Measurements from ENCODE around the gene MAPRE3. TPM values are rescaled to one million over a fixed set of nuclear protein-coding genes. Genes with fewer than 3 reads are reported as not detected.

MAPRE3 gene
- total RNA-seq, 1 experiment from 2014 or later = 4.9 TPM

DNA sequence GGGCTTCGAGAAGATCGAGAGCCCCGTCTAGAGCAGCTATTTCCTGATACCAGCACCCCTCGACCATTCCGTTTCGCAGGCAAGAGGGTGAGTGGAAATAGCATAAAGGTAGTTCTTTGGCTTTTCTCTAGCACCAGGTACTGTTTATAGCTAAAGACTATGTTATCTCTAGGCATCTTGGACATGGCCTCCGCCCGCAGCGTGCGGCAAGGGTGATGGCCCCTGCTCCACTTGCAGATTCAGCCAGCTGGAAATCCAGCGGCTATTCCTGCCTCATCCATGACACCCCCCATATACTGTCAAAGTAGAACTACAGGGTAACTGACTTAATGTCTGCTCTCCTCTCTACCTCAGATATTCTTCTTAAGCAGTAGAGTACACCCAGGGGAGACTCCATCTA, 84.3 kb downstream of the MAPRE3 start:
- intact Hi-C loops (cut with micrococcal nuclease; ENCODE audit: unreplicated experiment) = no loop called here
- Mint-ChIP-seq H3K27me3 (ENCODE audit: insufficient read depth, unreplicated experiment) (peaks cover 10% of the 10 kb centered on the region), H3K36me3 (ENCODE audit: insufficient read depth, unreplicated experiment) (peaks cover 49% of the 10 kb centered on the region), H3K27ac (ENCODE audit: unreplicated experiment) (no peak overlapping the region), H3K4me3 (ENCODE audit: unreplicated experiment) (no peak overlapping the region), H3K4me1 (ENCODE audit: low read depth, unreplicated experiment) (peaks cover 31% of the 10 kb centered on the region), H3K9me3 (ENCODE audit: unreplicated experiment) (peaks cover 9% of the 10 kb centered on the region)
- BruUV-seq (replicated peaks) = no TSS peak
- DNase-seq = no peak
- 0 out of 2 replicates have a peak, but pooled peaks cover 6% of the 10 kb centered on the region for H3K4me1 ChIP-seq
- H3K27me3 ChIP-seq (replicated peaks; ENCODE audit: control insufficient read depth, insufficient read depth, low read length) = no peaks in the 10 kb centered on the region
- ChIA-PET POLR2A (no interaction called here), CTCF (no interaction called here)
- TF ChIP-seq, protein P1, sequence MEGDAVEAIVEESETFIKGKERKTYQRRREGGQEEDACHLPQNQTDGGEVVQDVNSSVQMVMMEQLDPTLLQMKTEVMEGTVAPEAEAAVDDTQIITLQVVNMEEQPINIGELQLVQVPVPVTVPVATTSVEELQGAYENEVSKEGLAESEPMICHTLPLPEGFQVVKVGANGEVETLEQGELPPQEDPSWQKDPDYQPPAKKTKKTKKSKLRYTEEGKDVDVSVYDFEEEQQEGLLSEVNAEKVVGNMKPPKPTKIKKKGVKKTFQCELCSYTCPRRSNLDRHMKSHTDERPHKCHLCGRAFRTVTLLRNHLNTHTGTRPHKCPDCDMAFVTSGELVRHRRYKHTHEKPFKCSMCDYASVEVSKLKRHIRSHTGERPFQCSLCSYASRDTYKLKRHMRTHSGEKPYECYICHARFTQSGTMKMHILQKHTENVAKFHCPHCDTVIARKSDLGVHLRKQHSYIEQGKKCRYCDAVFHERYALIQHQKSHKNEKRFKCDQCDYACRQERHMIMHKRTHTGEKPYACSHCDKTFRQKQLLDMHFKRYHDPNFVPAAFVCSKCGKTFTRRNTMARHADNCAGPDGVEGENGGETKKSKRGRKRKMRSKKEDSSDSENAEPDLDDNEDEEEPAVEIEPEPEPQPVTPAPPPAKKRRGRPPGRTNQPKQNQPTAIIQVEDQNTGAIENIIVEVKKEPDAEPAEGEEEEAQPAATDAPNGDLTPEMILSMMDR (IDR thresholded peaks at IDR 0.05; ENCODE audit: insufficient read depth in 1 of 2, low read depth in 1 of 2, low read length in 1 of 2, severe bottlenecking in 1 of 2, unreplicated experiment in 1 of 2) = no peak
- H3K36me3 ChIP-seq (ENCODE audit: control insufficient read depth, insufficient read depth, low read length) = no peaks in the 10 kb centered on the region
- no peak overlapping the region for H3K4me3 ChIP-seq (ENCODE audit: low read depth, low read length)
- H3K9me3 ChIP-seq = no peaks in the 10 kb centered on the region

DNA sequence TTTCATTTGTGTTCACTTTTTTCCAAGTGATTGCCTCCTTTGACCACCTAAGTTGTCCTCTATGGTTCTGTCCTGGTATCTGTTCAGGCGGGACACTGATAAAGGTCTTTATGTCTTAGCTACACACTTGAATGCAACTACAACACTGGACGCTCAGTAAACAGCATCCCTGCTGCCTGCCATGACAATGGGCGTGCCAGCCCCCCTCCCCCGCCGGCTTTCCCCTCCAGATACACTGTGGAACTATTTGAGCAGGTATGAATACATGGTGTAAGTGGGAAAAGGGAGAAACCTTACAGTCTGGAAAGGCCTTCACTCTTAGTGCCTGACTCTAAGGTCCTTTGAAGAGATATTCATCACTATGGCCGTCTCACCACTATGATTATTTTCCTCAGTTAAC, 86.7 kb downstream of the MAPRE3 start:
- H3K36me3 Mint-ChIP-seq (ENCODE audit: insufficient read depth, unreplicated experiment) = peaks cover 38% of the 10 kb centered on the region
- H3K4me1 Mint-ChIP-seq (ENCODE audit: low read depth, unreplicated experiment) = peaks cover 15% of the 10 kb centered on the region
- Histone ChIP-seq H3K36me3 (ENCODE audit: control insufficient read depth, insufficient read depth, low read length) (no peaks in the 10 kb centered on the region), H3K27me3 (replicated peaks; ENCODE audit: control insufficient read depth, insufficient read depth, low read length) (no peaks in the 10 kb centered on the region), H3K4me3 (ENCODE audit: low read depth, low read length) (no peak overlapping the region), H3K9me3 (no peaks in the 10 kb centered on the region), H3K4me1 (0 out of 2 replicates have a peak, but pooled peaks cover 4% of the 10 kb centered on the region)
- ChIA-PET CTCF (no interaction called here), POLR2A (no interaction called here)
- no peaks in the 10 kb centered on the region for H3K27me3 Mint-ChIP-seq (ENCODE audit: insufficient read depth, unreplicated experiment)
- TF ChIP-seq, protein P1 (IDR thresholded peaks at IDR 0.05; ENCODE audit: insufficient read depth in 1 of 2, low read depth in 1 of 2, low read length in 1 of 2, severe bottlenecking in 1 of 2, unreplicated experiment in 1 of 2) = no peak
- H3K4me3 Mint-ChIP-seq (ENCODE audit: unreplicated experiment) = no peak overlapping the region
- no peak overlapping the region for H3K27ac Mint-ChIP-seq (ENCODE audit: unreplicated experiment)
- no peak for DNase-seq
- no TSS peak for BruUV-seq (replicated peaks)
- H3K9me3 Mint-ChIP-seq (ENCODE audit: unreplicated experiment) = no peaks in the 10 kb centered on the region
- intact Hi-C loops (cut with micrococcal nuclease; ENCODE audit: unreplicated experiment) = no loop called here

DNA sequence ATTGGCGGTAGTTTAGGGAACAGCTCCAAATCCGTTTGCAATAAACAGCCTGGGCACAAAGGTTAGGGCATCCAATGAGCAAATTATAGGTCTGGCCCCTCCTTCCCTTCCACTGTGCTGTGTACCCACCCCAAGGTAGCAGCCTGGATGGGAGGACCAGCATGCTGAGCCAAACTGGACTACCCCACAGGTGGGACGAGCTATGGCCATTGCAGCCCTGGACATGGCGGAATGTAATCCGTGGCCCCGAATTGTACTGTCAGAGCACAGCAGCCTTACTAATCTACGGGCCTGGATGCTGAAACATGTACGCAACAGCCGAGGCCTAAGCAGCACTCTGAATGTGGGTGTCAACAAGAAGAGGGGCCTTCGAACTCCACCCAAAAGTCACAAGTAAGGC, 87.8 kb downstream of the MAPRE3 start:
- no peak for DNase-seq
- Mint-ChIP-seq H3K27me3 (ENCODE audit: insufficient read depth, unreplicated experiment) (no peaks in the 10 kb centered on the region), H3K4me3 (ENCODE audit: unreplicated experiment) (no peak overlapping the region), H3K27ac (ENCODE audit: unreplicated experiment) (no peak overlapping the region), H3K4me1 (ENCODE audit: low read depth, unreplicated experiment) (peaks cover 10% of the 10 kb centered on the region), H3K9me3 (ENCODE audit: unreplicated experiment) (no peaks in the 10 kb centered on the region), H3K36me3 (ENCODE audit: insufficient read depth, unreplicated experiment) (peaks cover 47% of the 10 kb centered on the region)
- BruUV-seq (replicated peaks) = no TSS peak
- intact Hi-C loops (cut with micrococcal nuclease; ENCODE audit: unreplicated experiment) = no loop called here
- Histone ChIP-seq H3K4me3 (ENCODE audit: low read depth, low read length) (no peak overlapping the region), H3K36me3 (ENCODE audit: control insufficient read depth, insufficient read depth, low read length) (no peaks in the 10 kb centered on the region), H3K4me1 (no peaks in the 10 kb centered on the region), H3K9me3 (no peaks in the 10 kb centered on the region), H3K27me3 (replicated peaks; ENCODE audit: control insufficient read depth, insufficient read depth, low read length) (no peaks in the 10 kb centered on the region)
- ChIA-PET CTCF (no interaction called here), POLR2A (no interaction called here)
- TF ChIP-seq, protein P1 (IDR thresholded peaks at IDR 0.05; ENCODE audit: insufficient read depth in 1 of 2, low read depth in 1 of 2, low read length in 1 of 2, severe bottlenecking in 1 of 2, unreplicated experiment in 1 of 2) = no peak

Data from Caco-2 (cell line).